ENCODE measurements around the gene TC2N.

GRCh38 chr14:91866511-91867295, 633 bp downstream of the TC2N start:
- TF ChIP-seq CTCF (IDR thresholded peaks at IDR 0.05 in 4 of 5, conservative IDR thresholded peaks at IDR 0.05 in 1 of 5) (no peak), POLR2A (IDR thresholded peaks at IDR 0.05) (no peak)
